CD8-positive, alpha-beta memory T cell (primary cell): ENCODE measurements around the gene C1QTNF12. TPM values are rescaled to one million over a fixed set of nuclear protein-coding genes. Genes with fewer than 3 reads are reported as not detected.
"Not testable (repeated sequence)": the region's sequence is repeated elsewhere in the genome, so short reads cannot be mapped to it uniquely, and the experiment has no call there.

ENCODE experiments used
- CTCF ChIA-PET: fragments of 350-600 bp; sonication (Branson Sonifier 250); formaldehyde crosslinking; loops from one replicate; lab custom pipeline; 2021; ENCODE audit warnings: antibody characterized with exemption; lab: Charles Lee
- POLR2A ChIA-PET: fragments of 350-600 bp; sonication (Branson Sonifier 250); formaldehyde crosslinking; loops from one replicate; lab custom pipeline; 2021; ENCODE audit warnings: antibody characterized with exemption; lab: Charles Lee
- DNase-seq, 5 donors: peaks; one replicate each; pipeline versions ENCODE4 v3.0.0 to v3.0.0-alpha.2; 2020 to 2022; ENCODE audit warnings: mixed read lengths in 1 of 5
- H3K27ac ChIP-seq: one replicate; pipeline ENCODE4 v1.7.0; 2013; ENCODE audit warnings: low read depth, mild to moderate bottlenecking, low read length, moderate library complexity
- H3K27me3 ChIP-seq: 2 replicates; pipeline ENCODE4 v1.7.0; 2013; ENCODE audit warnings: low read length, mild to moderate bottlenecking; ENCODE audit not compliant: insufficient read depth, poor library complexity, severe bottlenecking
- H3K36me3 ChIP-seq: 2 replicates; pipeline ENCODE4 v1.7.0; 2013; ENCODE audit warnings: mild to moderate bottlenecking, low read length, moderate library complexity; ENCODE audit not compliant: insufficient read depth
- H3K4me1 ChIP-seq: 2 replicates; pipeline ENCODE4 v1.7.0; 2013; ENCODE audit warnings: mild to moderate bottlenecking, low read length, moderate library complexity; ENCODE audit not compliant: insufficient read depth
- H3K4me3 ChIP-seq: 2 replicates; pipeline ENCODE4 v1.7.0; 2013; ENCODE audit warnings: mild to moderate bottlenecking, low read length
- H3K9me3 ChIP-seq: 2 replicates; pipeline ENCODE4 v1.7.0; 2013; ENCODE audit warnings: mild to moderate bottlenecking, low read length
- H3K27ac Mint-ChIP-seq, 8 donors: one replicate each; pipeline ENCODE4 v1.8.0; 2020 to 2021; ENCODE audit warnings: mixed read lengths in 8 of 8, mild to moderate bottlenecking in 6 of 8, inconsistent platforms in 3 of 8, moderate library complexity in 3 of 8
- H3K27me3 Mint-ChIP-seq, 2 donors: one replicate each; pipeline ENCODE4 v1.8.0; 2020 to 2021; ENCODE audit warnings: mixed read lengths in 2 of 2, mild to moderate bottlenecking in 1 of 2, moderate library complexity in 1 of 2
- H3K36me3 Mint-ChIP-seq, 3 donors: one replicate each; pipeline ENCODE4 v1.8.0; 2020 to 2021; ENCODE audit warnings: mixed read lengths in 3 of 3, inconsistent platforms in 1 of 3, mild to moderate bottlenecking in 1 of 3
- H3K4me1 Mint-ChIP-seq, 3 donors: one replicate each; pipeline ENCODE4 v1.8.0; 2020 to 2021; ENCODE audit warnings: mixed read lengths in 3 of 3, inconsistent platforms in 1 of 3, mild to moderate bottlenecking in 1 of 3
- H3K4me3 Mint-ChIP-seq, 7 donors: one replicate each; pipeline ENCODE4 v1.8.0; 2020 to 2021; ENCODE audit warnings: mixed read lengths in 7 of 7, mild to moderate bottlenecking in 6 of 7, moderate library complexity in 4 of 7, inconsistent platforms in 2 of 7
- H3K9me3 Mint-ChIP-seq, 5 donors: one replicate each; pipeline ENCODE4 v1.8.0; 2020 to 2022; ENCODE audit warnings: mixed read lengths in 5 of 5, mild to moderate bottlenecking in 3 of 5, moderate library complexity in 2 of 5, inconsistent platforms in 1 of 5
- polyA plus RNA-seq: library from polyadenylated mRNA; unstranded; fragments of 300-500 nt; fragmentation: Illumina TruSeq; gene quantifications from one replicate; pipeline ENCODE4 v1.2.3, GENCODE V29; 2021
- total RNA-seq, 2 experiments: library from RNA; stranded (reverse); gene quantifications; one replicate each; pipeline ENCODE4 v1.2.3, GENCODE V29; 2021

Gene C1QTNF12
- total and polyA plus RNA-seq, 3 experiments from 2014 or later, result 0.51 to 1.1 TPM; not detected in 1

DNA sequence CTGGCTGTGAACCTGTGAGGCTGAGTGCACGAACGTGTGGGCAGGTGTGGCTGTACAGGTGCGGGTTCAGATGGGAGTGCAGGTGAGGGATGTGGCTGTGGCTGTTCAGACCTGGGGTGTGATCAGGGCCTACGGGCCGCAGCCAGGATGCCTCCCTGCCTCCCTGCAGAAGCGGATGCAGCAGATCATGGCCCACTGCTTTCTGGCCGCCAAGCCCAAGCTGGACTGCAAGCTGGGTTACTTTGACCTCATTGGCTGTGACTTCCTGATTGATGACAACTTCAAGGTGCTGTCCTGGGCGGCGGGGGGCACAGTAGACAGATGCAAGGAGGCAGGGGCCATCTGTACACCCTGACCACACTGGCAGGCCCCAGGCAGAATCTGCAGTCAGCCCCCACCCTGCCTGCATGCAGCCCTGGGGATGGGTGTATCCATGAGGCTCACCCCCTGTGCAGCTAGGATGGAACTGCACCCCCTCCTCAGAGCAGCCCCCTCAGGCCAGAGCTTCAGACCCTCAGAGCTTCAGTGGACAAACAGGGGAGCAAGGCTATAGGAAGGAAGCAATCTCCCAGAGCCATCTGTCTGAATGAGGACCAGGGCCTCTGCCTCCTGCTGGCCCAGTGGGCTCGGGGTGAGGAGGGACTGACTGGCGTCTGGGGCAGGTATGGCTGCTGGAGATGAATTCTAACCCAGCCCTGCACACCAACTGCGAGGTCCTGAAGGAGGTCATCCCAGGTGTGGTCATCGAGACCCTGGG lies 49.9 kb downstream of the C1QTNF12 start:
- peaks cover 7% of the 10 kb centered on the region for H3K4me1 ChIP-seq
- CTCF ChIA-PET, result no interaction called here

DNA sequence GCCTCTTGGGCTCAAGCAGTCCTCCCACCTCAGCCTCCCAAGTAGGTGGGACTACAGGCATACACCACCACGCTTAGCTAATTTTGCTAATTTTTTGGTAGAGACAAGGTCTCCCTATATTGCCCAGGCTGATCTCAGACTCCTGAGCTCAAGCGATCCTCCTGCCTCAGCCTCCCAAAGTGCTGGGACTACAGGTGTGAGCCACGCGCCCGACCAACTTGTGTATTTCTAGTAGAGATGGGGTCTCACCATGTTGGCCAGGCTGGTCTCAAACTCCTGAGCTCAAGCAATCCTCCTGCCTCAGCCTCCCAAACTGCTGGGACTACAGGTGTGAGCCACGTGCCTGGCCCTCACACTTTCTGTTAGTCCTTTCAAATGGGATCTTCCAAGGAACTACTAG lies 50.8 kb downstream of the C1QTNF12 start:
- H3K36me3 ChIP-seq, H3K27me3 Mint-ChIP-seq, POLR2A ChIA-PET, CTCF ChIA-PET, H3K4me1 Mint-ChIP-seq, H3K27me3 ChIP-seq, H3K4me3 Mint-ChIP-seq, H3K36me3 Mint-ChIP-seq, H3K9me3 ChIP-seq, H3K4me1 ChIP-seq, H3K4me3 ChIP-seq, H3K27ac ChIP-seq: not testable (repeated sequence)
- Mint-ChIP-seq H3K27ac (peak overlapping the region in 1 of 8 donors; percentile 50), H3K9me3 (peaks cover 7 to 17% (median 10%) of the 10 kb centered on the region in 5 donors)
- peak in 1 of 5 donors; percentile 0 for DNase-seq

More for the DNA sequence above, 49.9 kb downstream of the C1QTNF12 start:
- Histone ChIP-seq H3K9me3 (peaks cover 4% of the 10 kb centered on the region), H3K36me3 (no peaks in the 10 kb centered on the region), H3K4me3 (no peak overlapping the region), H3K27me3 (no peaks in the 10 kb centered on the region), H3K27ac (no peak overlapping the region)
- H3K9me3 Mint-ChIP-seq, result peaks cover 7 to 17% (median 10%) of the 10 kb centered on the region in 5 donors
- peaks cover 0 to 5% of the 10 kb centered on the region in 2 donors for H3K27me3 Mint-ChIP-seq
- peak in 2 of 5 donors; percentile 0 to 43 for DNase-seq
- H3K4me3 Mint-ChIP-seq, result no peak overlapping the region
- peaks cover 0 to 8% (median 0%) of the 10 kb centered on the region in 3 donors for H3K4me1 Mint-ChIP-seq
- peaks cover 0 to 2% (median 0%) of the 10 kb centered on the region in 3 donors for H3K36me3 Mint-ChIP-seq
- H3K27ac Mint-ChIP-seq, result peak overlapping the region in 2 of 8 donors; percentile 11 to 90
- POLR2A ChIA-PET, result no interaction called here

DNA sequence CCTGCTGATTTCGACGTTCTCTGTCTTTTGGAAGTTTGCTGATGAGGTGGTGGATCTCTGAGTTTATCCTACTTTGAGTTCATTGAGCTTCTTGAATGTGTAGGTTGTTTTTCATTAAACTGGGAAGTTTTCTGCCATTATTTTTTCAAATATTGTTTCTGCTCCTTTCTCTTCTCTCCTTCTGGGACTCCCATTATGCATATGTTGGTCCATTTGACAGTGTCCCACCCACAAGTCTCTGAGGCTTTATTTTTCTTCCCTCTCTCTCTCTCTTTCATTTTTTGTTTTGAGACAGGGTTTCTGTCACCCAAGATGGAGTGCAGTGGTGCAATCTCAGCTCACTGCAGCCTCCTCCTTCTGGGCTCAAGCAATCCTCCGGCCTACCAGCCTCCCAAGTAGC lies 51.8 kb downstream of the C1QTNF12 start:
- H3K9me3 ChIP-seq, result peaks cover 4% of the 10 kb centered on the region
- Mint-ChIP-seq H3K9me3 (peaks cover 7 to 17% (median 10%) of the 10 kb centered on the region in 5 donors), H3K36me3 (peaks cover 0 to 2% (median 0%) of the 10 kb centered on the region in 3 donors), H3K4me3 (no peak overlapping the region), H3K27me3 (peaks cover 0 to 5% of the 10 kb centered on the region in 2 donors), H3K4me1 (peaks cover 0 to 3% (median 0%) of the 10 kb centered on the region in 3 donors), H3K27ac (peak overlapping the region in 2 of 8 donors; percentile 25 to 68)
- H3K27me3 ChIP-seq, result no peaks in the 10 kb centered on the region
- H3K36me3 ChIP-seq, result no peaks in the 10 kb centered on the region
- ChIA-PET CTCF (interaction anchor here (0.8 kb wide), 1 partner anchor 72 kb away, joined by 3 read pairs; no protein-coding TSS in a partner anchor), POLR2A (no interaction called here)
- H3K4me3 ChIP-seq, result no peak overlapping the region
- H3K27ac ChIP-seq, result no peak overlapping the region
- no peaks in the 10 kb centered on the region for H3K4me1 ChIP-seq
- no peak for DNase-seq

Other genes starting within 250 kb of the C1QTNF12 start
- gene HES4, start 246.6 kb downstream of the C1QTNF12 start, total RNA-seq, result under 1 TPM; 0.24 to 0.62 TPM
- not detected for gene HES4, start 246.6 kb downstream of the C1QTNF12 start, polyA plus RNA-seq
- 10 to 100 TPM; 16.9 to 20.4 TPM for gene ISG15, start 233.2 kb downstream of the C1QTNF12 start, total RNA-seq
- 250 TPM for gene ISG15, start 233.2 kb downstream of the C1QTNF12 start, polyA plus RNA-seq
- gene AGRN, start 226.6 kb downstream of the C1QTNF12 start, total RNA-seq, result 1 to 10 TPM; 7.1 to 8.0 TPM
- not detected for gene AGRN, start 226.6 kb downstream of the C1QTNF12 start, polyA plus RNA-seq
- not detected for gene RNF223, start 172.4 kb downstream of the C1QTNF12 start, total RNA-seq
- not detected for gene RNF223, start 172.4 kb downstream of the C1QTNF12 start, polyA plus RNA-seq
- 10 to 100 TPM; 18.7 to 20.8 TPM for gene C1orf159, start 130.6 kb downstream of the C1QTNF12 start, total RNA-seq
- gene C1orf159, start 130.6 kb downstream of the C1QTNF12 start, polyA plus RNA-seq, result 7.9 TPM
- not detected for gene TTLL10, start 72.8 kb downstream of the C1QTNF12 start, total RNA-seq
- not detected for gene TTLL10, start 72.8 kb downstream of the C1QTNF12 start, polyA plus RNA-seq
- gene TNFRSF18, start 40.1 kb downstream of the C1QTNF12 start, total RNA-seq, result 10 to 100 TPM; 91.0 to 97.1 TPM
- gene TNFRSF18, start 40.1 kb downstream of the C1QTNF12 start, polyA plus RNA-seq, result 2.0 TPM
- gene TNFRSF4, start 32.6 kb downstream of the C1QTNF12 start, total RNA-seq, result 100 to 1,000 TPM; 180 to 193 TPM
- gene TNFRSF4, start 32.6 kb downstream of the C1QTNF12 start, polyA plus RNA-seq, result 1.9 TPM
- 100 to 1,000 TPM; 158 to 169 TPM for gene SDF4, start 14.7 kb downstream of the C1QTNF12 start, total RNA-seq
- 108 TPM for gene SDF4, start 14.7 kb downstream of the C1QTNF12 start, polyA plus RNA-seq
- gene B3GALT6, start 14.5 kb downstream of the C1QTNF12 start, total RNA-seq, result 10 to 100 TPM; 23.7 to 24.1 TPM
- 16.4 TPM for gene B3GALT6, start 14.5 kb downstream of the C1QTNF12 start, polyA plus RNA-seq
- gene UBE2J2, start 27.1 kb upstream of the C1QTNF12 start, total RNA-seq, result 10 to 100 TPM; 76.7 to 79.3 TPM
- gene UBE2J2, start 27.1 kb upstream of the C1QTNF12 start, polyA plus RNA-seq, result 79.7 TPM
- 1 to 10 TPM; 2.9 to 5.0 TPM for gene SCNN1D, start 33.7 kb upstream of the C1QTNF12 start, total RNA-seq
- gene SCNN1D, start 33.7 kb upstream of the C1QTNF12 start, polyA plus RNA-seq, result 0.09 TPM
- 10 to 100 TPM; 36.4 to 38.8 TPM for gene ACAP3, start 61.2 kb upstream of the C1QTNF12 start, total RNA-seq
- 6.9 TPM for gene ACAP3, start 61.2 kb upstream of the C1QTNF12 start, polyA plus RNA-seq
- 10 to 100 TPM; 32.9 to 34.3 TPM for gene PUSL1, start 61.9 kb upstream of the C1QTNF12 start, total RNA-seq
- gene PUSL1, start 61.9 kb upstream of the C1QTNF12 start, polyA plus RNA-seq, result 22.0 TPM
- gene INTS11, start 77.9 kb upstream of the C1QTNF12 start, total RNA-seq, result 100 to 1,000 TPM; 117 to 118 TPM
- gene INTS11, start 77.9 kb upstream of the C1QTNF12 start, polyA plus RNA-seq, result 70.5 TPM
- 10 to 100 TPM; 17.6 to 18.3 TPM for gene CPTP, start 78.1 kb upstream of the C1QTNF12 start, total RNA-seq
- 23.6 TPM for gene CPTP, start 78.1 kb upstream of the C1QTNF12 start, polyA plus RNA-seq
- under 1 TPM; 0.53 to 0.62 TPM for gene TAS1R3, start 84.6 kb upstream of the C1QTNF12 start, total RNA-seq
- 0.28 TPM for gene TAS1R3, start 84.6 kb upstream of the C1QTNF12 start, polyA plus RNA-seq
- gene DVL1, start 102.7 kb upstream of the C1QTNF12 start, total RNA-seq, result 10 to 100 TPM; 39.7 to 41.1 TPM
- gene DVL1, start 102.7 kb upstream of the C1QTNF12 start, polyA plus RNA-seq, result 1.6 TPM
- gene MXRA8, start 111.8 kb upstream of the C1QTNF12 start, total RNA-seq, result under 1 TPM; 0.26 to 0.29 TPM
- 0.61 TPM for gene MXRA8, start 111.8 kb upstream of the C1QTNF12 start, polyA plus RNA-seq
- 100 to 1,000 TPM; 159 to 169 TPM for gene AURKAIP1, start 128.5 kb upstream of the C1QTNF12 start, total RNA-seq
- 157 TPM for gene AURKAIP1, start 128.5 kb upstream of the C1QTNF12 start, polyA plus RNA-seq
- 100 to 1,000 TPM; 119 to 124 TPM for gene CCNL2, start 152.6 kb upstream of the C1QTNF12 start, total RNA-seq
- gene CCNL2, start 152.6 kb upstream of the C1QTNF12 start, polyA plus RNA-seq, result 29.0 TPM
- gene MRPL20, start 160.6 kb upstream of the C1QTNF12 start, total RNA-seq, result 100 to 1,000 TPM; 206 to 208 TPM
- gene MRPL20, start 160.6 kb upstream of the C1QTNF12 start, polyA plus RNA-seq, result 198 TPM
- gene ANKRD65, start 174.6 kb upstream of the C1QTNF12 start, total RNA-seq, result not detected
- not detected for gene ANKRD65, start 174.6 kb upstream of the C1QTNF12 start, polyA plus RNA-seq
- gene VWA1, start 189.0 kb upstream of the C1QTNF12 start, total RNA-seq, result under 1 TPM in 1 of 2 experiments, not detected in 1; 0.31 TPM
- gene VWA1, start 189.0 kb upstream of the C1QTNF12 start, polyA plus RNA-seq, result not detected
- gene ATAD3C, start 203.0 kb upstream of the C1QTNF12 start, total RNA-seq, result 1 to 10 TPM in 1 of 2 experiments, under 1 TPM in 1; 0.53 to 1.9 TPM
- gene ATAD3C, start 203.0 kb upstream of the C1QTNF12 start, polyA plus RNA-seq, result 4.3 TPM
- 10 to 100 TPM; 81.6 to 86.6 TPM for gene ATAD3B, start 225.0 kb upstream of the C1QTNF12 start, total RNA-seq
- 7.9 TPM for gene ATAD3B, start 225.0 kb upstream of the C1QTNF12 start, polyA plus RNA-seq